Hematopoietic multipotent progenitor cell treated with erythropoietin and hydrocortisone succinate and interleukin-3 and kit ligand, for 15 days (in vitro differentiated cells): ENCODE data around the gene AGAP5.

Experiments used
- DNase-seq: peaks from one replicate; pipeline ENCODE4 v3.0.0-alpha.2; 2015; ENCODE audit warnings: low spot score

AGAP5 gene

DNA sequence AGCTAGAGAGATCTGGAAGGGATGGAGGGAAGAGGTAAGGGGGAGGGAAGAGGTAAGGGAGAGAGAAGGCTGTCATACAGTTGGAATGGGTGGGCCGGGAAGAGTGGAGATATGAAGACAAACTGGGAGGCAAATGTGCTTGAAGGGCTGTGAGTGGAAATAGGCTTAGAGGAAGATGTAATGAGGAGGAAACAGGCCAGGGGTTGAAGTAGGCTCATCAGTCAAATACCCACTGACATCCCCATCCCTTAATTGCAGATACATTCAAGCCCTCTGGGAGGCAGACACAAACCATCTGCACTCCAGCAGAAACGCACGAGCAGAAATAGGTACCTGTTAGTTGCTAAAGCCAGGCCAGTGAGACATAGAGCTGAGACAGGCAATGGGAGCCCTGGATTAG lies 44.2 kb downstream of the AGAP5 start:
- peak; percentile 61 for DNase-seq

DNA sequence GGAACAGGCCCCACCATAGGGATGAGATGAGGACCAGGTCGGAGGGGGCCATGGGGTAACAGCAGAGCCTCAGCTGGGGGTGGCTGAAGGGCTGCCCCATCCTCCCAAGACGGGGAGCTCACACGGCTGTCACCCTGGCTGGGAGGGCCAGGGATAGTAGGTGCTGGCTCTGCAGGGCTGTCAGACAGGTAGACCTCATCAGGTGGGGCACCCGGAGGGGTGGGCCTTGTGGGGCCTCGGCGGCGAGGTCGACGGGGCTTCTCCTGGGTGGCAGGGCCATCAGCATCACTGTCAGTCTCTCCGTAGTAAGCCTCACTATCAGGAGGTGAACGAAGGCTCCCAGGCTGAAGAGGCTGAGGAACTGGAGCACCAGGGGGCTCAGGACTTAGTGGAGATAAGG lies 44.7 kb downstream of the AGAP5 start:
- DNase-seq, result no peak

GRCh38 chr10:73650537-73651331 lies 47.2 kb downstream of the AGAP5 start:
- DNase-seq, result no peak

DNA sequence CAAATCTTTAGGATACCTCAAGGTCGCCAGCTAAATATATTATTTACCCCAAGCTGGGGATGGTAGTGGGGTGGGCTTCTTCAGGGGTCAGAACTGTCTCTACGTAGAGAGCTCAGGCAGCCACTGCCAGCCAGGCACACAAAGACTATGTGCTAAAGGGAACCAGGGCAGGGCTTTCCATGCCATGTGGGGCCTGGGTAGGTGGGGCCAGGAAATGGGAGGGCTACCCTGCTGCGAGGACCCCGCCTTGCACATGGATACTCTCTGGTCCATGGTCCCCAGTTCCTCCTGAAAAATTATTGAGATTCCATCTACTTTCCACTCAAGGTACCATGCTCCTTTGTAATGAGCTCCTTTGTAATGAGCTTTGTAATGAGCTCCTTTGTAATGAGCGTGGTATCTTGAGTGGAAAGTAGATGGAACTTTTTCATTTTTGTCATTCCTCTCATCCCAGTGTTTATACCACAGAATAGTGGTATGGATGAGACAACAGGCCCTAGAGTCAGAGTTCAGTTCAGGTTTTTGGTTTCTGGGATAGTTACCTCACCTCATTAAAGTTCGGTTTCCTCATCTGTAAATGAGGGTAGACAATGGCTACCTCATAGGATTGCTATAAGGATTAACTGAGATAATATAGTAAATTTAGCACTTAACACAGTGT lies 47.9 kb downstream of the AGAP5 start:
- no peak for DNase-seq

DNA sequence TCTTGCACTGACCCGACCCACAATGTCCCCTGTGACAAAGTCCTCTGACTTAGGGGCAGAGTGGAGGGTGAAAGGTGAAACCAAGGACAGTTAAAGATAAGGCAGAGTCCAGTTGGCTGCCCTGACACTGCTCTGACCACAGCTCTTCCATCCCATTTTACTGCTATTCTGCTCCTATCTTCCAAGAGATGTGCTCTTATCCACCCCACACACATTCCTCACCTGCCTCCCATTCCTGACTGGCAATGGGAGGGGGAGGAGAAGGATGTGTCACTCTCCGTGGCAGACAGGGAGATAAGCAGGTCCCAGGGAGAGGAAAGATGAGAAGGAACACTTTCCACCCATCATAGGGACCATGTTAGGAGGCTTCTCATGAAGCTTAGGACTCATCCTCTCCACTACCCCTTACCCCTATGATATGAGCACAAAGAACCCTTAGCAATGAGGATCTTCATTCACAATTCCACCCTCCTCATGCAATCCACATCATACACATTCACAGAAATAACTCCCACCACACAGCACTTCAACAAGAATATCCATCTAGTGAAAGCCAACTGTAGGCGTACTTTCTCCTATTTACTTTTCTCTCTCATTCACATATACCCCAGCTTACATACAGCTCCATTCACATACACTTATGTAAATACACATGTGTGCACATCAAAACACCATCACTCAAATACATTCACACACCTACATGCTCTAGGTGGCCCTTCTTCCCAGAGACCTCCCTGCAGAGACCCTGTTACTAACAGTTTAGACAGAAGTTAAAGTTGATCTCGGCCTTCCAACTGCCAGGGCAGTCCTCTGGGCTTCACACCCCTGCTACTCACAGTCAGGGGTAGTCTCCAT lies 48.7 kb downstream of the AGAP5 start:
- no peak for DNase-seq

DNA sequence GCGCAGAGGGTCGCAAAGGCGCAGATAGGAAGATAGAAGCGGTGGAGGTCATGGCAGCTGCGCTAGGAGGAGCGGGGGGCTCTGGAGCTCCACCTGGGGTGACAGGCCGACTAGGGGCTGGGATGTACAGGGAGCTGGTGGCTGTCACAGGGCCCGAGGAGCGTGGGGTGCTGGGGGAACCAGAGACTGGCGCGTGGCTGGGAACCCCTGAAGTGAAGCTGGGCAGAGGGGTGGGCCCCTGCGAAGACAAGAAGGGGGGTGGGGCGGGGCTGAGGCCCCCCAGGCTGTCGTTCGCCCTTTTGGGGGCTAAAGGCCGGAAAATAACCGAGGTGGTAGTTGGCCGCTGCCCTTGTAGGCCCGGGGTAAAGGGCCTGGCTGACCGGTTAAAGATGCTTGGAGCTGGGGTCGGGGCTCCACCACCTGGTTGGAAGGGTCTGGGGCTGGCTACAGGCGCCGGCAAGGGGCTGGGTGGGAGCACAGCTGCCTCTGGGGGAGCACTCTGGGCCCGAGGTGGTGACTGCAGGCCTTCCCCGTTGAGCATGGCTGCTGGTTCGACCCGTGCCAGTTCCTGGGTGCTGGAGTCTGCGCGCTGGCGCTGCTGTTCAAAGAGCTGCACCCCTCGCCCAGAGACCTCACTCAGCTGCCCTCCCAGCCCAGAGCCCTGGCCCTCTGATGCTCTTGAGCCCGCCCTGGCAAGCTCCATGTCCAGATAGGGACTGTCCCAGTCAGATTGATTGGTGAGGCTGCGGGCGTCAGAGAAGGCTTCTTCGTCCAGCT lies 49.8 kb downstream of the AGAP5 start:
- no peak for DNase-seq

DNA sequence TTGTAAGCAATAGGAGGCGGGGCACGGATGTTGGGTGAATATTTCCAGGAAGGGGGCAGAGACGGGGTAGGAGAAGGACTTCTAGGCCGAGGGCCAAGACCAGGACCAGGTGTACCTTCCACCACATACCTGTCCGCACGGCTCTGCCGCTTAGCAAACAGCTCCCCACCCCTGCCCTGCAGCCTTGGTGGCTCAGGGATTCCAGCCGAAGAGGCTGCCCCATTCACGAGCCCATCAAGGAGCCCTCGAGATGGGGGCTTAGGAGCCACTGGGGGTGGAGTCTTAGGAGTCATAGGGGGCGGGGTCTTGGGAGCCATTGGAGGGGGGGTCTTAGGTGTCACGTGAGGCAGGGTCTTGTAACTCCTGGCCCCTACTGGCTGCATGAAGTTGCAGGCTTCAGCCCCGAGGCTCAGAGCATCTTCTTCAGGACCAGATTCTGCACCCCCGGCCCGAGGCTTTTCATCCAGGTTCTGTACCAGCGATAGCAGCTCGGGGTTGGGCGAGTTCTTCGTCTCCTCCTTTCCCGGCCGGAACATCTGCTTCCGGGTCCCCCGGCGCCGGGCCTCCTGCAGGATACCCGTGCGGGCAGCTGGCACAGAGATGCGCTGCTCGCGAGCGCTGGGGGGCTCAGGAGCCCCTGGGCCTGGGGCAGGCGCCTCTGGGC lies 50.6 kb downstream of the AGAP5 start:
- no peak for DNase-seq

DNA sequence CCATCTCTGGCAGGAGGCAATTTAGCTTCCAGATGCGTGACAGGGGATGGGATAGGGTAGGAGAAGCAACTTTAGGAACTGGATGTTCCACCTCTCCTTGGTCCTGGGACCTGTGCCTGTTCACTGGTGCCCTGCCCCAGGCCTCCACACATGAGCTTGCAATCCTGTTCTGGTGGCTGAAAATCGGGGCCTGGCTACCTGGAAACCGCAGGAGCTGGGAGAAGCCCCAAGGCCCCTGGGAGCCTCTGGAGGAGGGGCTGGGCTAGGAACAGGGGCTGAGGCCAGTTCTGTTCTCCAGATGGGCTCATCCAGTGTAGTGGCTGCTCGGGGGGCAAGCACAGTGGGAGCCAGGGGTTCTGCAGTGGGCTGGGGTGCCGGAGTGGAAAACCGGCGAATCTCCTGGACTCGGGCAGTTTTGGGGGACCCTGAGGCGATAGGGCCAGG lies 51.3 kb downstream of the AGAP5 start:
- no peak for DNase-seq

DNA sequence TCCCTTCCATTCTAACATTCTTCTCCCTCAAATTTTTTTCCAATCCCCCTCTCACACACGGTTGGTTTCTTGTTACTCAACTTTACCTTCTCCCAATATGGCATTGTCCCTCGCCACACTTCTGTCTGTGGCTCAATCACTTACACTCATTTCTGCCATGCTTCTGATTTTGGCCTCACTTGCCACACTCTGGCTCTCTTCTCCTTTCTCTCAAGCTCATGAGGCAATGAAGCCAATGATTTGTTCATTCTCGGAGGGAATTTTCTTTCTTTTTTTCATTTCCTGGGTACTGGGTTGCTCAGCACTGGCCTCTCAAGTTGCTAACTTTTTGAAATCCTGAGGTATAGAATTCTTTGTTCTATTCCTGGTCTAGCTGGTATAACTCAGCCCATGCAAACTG lies 52.7 kb downstream of the AGAP5 start:
- no peak for DNase-seq

- DNase-seq, result no peak
Observed at GRCh38 chr10:73644767-73645166, 53.1 kb downstream of the AGAP5 start.

DNA sequence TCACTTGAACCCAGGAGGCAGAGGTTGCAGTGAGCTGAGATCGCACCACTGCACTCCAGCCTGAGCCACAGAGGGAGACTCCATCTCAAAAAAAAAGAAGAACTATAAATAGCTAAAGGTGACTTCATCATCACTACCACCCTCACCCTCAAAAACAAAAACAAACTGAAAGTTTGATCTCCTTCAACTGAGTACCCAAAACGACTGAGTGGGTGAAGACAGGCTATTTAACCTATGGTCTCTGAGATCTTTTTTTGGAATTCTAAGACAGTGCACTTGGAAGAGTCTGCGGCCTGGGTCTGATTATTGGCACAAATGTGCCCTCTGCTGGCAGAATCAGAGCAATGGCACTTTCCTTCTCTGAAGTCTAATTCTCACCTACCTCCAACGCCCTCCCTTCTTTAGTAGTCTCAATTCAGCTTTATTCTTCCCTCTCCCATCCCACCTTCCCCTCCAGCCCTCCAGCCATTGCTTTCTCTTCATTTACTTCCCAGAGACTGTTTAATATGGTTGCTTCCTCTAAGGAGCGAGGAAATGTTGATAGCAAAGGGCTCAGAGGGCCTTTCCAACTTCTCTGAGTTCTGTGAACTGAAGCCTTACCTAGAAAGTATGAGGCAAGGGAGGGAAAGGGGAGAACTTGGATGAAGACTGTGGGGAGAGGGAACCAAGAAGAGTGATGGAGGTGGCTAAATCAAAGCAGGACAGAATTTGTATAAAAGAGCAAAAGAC lies 53.7 kb downstream of the AGAP5 start:
- peak; percentile 77 for DNase-seq

- DNase-seq, result no peak
Observed at GRCh38 chr10:73643362-73643761, 54.5 kb downstream of the AGAP5 start.

- no peak for DNase-seq
Observed at GRCh38 chr10:73641328-73642060, 56.4 kb downstream of the AGAP5 start, which contains the start of gene MYOZ1. MYOZ1 (minus strand) TSS chr10:73641474; CDS start chr10:73640017, 1,457 bp downstream.

DNA sequence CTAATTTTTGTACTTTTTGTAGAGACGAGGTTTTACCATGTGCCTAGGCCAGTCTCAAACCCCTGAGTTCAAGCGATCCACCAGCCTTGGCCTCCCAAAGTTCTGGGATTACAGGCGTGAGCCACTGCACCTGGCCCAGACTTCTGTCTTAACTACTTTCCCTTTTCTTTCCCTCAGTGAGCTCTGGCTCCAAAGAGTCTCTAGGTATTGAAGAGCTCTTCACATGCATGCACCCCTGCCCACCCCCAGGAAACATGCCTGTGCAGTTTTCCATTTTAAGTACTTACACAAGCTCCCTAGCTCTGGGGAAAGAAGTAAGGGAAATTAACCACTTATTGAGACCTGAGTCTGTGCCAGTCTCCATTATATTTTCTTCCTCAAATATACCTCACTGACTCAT lies 58.6 kb downstream of the AGAP5 start:
- no peak for DNase-seq

DNA sequence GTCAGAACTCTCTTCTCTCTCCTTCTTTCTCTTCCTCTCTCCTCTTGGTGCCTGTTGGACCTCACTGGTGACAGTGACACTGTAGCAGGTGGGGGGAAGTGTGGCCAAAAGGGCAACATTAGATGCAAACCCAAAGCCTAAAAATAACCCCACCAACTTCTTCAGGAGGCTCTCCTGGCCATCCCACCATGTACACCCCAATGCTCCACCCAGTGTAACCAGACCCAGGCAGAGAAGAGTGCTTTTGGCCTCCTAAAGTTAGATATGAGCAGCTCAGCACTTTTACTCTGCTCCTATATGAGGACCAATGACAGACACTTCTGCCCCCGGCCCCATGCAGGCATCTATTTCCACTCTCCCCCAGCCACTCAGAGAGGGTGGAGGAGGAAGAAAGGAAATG lies 62.1 kb downstream of the AGAP5 start:
- DNase-seq, result no peak

DNA sequence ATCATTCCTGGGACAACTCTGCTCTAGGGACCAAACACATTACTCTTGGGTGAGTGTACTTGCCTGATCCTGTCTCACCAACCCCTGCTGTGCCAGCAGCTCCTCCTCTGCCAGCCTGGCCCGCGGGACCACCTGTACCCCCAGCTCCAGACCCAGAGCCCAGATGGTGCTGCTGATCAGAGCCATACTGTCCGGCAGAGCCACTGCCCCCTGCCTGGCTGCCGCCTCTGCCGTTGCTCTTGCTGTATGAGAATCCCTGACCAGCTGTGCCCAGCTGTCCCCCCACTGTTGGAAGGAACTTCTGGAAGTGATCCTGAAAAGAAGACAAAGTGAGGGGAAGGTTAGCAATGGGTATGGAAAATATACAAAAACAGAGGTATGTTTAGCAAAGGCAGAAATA lies 63.5 kb downstream of the AGAP5 start:
- no peak for DNase-seq

- no peak for DNase-seq
Observed at GRCh38 chr10:73629165-73629564, 68.7 kb downstream of the AGAP5 start.

GRCh38 chr10:73628405-73628804 lies 69.5 kb downstream of the AGAP5 start:
- DNase-seq, result no peak

DNA sequence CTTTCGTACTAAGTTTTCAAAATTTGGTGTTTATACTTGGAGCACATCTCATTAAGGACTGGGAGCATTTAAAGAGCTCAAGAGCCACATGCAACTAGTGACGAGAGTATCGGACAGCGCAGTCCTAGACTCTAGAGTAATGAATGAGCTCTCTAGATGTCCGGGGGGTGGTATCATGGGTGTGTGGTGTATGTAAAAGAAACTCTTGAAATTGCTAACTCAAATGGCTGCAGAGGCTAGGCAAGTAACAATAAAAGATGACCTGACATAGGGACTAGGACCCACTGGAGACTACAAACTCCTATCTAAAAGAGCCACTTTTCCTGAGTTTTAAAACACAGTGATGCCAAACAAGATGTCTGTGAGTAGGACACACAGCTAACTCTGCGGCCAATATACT lies 70.6 kb downstream of the AGAP5 start:
- DNase-seq, result no peak
